Measurements from ENCODE around the gene MOB1A.
"Not testable (repeated sequence)": the region's sequence is repeated elsewhere in the genome, so short reads cannot be mapped to it uniquely, and the experiment has no call there.

MOB1A gene

DNA sequence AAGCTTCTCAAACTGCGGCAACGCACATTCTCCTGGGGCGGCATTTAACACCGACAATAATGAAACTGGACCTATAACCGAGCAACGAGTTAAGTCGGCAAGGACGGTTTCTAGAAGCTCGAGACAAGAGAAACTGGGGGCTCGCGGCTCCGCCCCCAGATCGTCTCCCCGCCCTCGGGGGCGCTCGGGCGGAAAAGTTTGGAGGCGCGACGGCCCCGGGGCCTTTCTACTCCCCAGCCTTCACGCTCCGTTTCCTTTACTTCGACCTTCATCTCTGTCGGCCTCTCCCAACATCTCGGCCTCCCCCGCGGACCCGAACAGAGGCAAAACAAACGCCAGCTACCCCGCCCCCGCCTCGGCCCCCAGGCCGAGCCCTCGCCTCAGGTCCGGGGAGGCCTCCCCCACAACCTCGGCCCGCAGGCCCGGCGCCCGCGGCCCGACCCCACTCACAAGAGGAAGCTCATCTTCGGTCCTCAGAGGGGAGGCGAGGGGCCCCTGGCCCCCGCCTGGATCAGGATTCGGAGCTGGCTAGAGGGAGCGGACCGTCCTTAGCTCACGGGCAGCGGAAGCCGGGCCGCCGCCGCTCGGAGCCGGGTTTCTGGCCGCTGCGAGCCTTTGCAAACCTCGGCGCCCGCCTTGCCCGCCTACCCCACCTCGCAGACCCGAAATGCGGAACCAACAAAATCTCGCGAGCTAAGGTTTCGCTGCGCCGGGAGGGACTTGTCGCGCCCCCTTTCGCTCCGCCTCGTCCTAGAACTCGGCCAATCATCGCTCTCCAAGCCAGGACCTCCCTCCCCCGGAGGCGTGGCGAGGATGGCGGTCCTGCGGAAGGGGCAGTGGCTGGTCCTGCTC is at the start of gene MOB1A:
Gene MOB1A (minus strand): TSS at position 669 of the 852 bp plus-strand sequence. CDS start 205 bp downstream, at position 464.
- in situ Hi-C loops (cut with MboI; ENCODE audit: low sequenced_read_pairs), result no loop called here

DNA sequence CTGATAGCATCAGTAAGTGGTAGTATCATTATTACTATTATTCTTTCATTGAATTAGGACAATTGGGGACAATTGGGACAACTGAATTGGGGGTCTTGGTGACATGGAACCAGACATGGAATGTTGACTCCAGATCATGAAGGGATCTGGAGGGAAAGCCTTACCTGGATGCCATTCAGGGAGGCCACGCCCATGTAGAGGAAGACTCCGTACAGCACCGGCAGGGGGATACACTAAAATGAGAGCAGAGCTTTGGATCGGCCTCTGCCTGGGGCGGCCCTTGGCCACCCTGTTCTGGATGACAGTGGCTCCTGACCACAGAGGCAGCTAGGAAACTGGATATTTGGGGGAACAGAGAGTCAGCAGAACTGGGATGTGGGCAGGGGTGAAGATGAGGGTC is 49.0 kb upstream of the MOB1A start:
- in situ Hi-C loops (cut with MboI; ENCODE audit: low sequenced_read_pairs), result no loop called here

DNA sequence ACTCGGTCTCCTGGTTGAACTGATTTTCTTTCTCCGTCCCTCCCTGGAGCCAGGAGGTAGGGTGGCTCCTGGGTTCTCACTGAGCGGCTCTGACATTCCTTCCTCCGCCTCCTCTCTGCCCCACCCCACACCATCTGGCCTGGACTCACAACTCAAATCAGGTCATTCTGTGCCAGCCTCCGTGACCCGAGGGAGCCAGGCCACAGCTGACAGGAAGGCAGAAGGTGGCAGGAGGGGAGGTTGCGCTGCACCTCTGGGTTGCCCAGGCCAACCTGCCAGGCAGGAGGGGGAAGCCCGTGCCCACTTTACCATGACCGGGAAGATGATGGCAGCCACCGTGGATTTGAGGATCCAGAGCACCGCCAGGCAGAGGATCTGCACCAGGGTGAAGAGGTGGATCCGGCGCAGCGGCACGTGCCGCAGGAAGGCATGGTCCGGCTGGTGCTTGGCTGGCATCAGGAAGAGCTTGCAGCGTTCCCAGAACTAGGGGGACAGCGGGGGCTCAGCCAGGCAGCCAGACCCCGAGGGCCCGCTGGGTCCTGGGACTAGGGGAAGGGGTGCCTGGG is 48.1 kb upstream of the MOB1A start:
- in situ Hi-C loops (cut with MboI; ENCODE audit: low sequenced_read_pairs), result no loop called here

DNA sequence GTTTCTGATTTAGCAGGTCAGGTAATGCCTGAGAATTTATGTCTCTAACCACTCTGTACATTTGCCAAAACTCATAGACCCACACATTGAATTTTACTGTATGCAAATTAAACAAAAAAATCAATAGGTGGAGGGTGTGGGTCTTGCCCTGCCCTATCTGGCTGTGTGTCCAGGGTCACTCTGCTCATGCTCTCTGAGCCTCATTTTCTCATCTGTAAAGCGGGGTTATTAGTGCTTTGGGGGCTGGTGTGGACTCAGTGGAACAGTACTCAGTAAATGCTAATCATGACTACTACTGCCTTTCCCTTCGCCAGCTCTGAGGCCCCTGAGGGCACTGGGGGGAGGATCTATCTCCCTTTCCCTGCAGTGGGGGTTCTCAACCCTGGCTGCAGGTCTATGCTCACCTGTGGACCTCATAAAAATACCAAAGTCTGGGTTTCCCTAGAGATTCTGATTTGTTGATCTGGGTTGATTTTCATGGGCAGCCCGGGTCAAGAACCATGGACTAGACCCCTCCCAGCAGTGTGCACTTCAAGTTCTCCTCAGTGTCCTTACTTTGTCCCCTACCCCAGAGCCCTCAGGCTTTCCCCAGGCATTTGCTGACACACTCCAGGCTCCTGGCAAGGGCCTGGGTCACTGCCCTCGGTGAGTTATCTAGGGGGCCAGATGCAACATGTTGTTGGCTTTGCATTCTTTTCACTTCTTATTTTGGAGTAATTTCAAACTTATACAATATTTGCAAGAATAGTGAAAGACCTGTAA is 47.2 kb upstream of the MOB1A start:
- in situ Hi-C loops (cut with MboI; ENCODE audit: low sequenced_read_pairs), result no loop called here

DNA sequence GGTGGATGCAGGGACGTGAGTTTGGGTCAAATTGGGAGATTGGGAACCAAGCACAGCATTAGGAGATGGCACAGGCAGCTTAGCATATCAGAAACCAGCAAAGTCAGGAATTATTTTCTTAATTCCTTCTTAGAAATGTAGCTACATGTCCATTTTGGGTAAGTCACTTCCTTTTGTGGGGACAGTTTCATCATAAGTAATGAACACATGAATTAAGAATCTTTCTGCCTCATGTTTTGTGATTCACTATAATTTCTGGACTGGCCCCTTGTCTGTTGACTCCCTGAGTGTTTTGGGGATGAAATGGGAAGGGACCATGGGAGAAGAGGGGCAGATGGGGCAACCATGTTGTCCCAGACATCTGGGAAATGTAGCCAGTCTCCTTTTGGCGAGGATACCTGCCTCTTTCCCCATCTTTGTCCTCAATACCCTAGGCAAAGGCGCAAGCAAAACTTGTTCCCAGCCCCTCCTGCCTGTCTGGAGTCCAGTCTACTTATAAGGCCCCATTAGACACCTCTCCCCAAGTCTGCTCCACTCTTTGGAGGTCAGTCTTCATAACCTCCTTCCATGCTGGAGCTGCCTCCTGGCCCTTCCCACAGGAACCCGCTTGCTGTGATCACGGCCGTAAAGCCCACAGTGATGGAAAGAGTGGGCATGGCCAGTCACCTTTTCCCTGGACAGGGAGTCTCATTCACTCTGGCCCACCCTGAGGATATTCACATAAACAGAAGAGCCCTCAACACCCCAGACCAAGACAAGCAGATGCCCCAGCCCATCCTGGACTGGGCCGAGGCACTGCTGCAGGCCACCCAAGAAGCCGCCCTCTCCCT is 45.5 kb upstream of the MOB1A start:
- in situ Hi-C loops (cut with MboI; ENCODE audit: low sequenced_read_pairs), result no loop called here

DNA sequence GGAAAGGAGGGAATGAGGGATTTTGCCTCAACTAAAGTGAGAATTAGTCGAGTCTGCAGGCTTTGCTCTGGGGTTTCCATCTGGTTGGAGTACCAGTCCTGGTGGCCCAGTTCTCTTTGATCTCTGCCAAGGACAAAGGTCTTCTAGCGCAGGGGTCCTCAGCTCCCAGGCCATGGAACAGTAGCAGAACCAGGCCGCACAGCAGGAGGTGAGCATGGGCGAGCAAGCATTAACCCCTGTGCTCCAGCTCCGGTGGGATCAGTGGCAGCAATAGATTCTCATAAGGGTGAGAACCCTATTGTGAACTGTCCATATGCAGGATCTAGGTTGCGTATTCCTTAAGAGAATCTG is 43.6 kb upstream of the MOB1A start:
- in situ Hi-C loops (cut with MboI; ENCODE audit: low sequenced_read_pairs), result no loop called here

DNA sequence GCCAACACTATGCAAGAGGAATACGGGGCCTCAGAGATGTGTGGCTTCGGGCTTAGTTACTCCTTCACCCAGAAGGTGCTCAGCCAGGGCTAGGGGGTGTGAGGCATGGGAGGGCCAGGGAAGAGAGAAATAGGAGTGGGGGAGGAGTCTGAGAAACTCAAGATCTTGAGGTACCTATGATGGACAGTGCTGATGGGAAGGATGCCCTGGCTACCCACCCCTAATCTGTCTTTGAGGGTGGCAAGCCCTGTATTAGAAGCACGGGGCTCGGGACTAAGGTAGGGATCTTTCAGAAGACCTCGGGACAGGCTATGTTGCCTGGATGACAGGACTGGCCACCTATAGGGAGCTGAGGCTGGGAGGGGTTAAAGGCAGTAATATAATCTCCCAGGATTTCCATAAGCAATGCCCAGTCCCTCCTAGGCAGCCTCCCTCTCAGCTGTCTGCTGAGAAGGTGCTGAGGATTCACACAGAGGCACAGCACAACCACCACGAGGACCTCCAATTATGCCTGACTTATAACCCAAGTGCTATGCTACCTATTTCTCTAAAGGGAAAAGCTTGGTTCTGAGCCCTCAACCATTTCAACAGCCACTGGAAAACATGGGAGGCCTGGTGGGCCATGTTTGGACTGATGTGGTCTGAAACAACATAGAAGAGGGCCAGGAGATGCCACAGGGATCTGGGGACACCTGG is 43.1 kb upstream of the MOB1A start:
- in situ Hi-C loops (cut with MboI; ENCODE audit: low sequenced_read_pairs), result no loop called here

DNA sequence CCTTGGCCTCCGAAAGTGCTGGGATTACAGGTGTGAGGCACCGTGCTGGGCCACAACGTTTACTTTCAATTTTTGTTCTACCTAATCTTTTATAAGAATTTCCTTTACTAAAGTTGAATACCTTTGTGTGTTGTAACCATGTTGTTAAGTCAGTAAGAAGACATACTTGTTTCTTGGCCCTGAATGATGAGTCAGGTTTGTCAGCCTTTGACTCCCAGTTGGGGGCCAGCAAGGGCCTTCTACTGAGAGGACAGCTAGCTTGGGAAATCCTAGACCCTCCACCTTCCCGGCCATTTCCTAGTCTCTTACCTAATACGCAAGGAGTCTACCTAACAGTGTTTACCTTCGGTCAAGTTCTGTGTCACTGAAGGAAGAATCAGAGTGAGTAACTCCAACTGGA is 42.4 kb upstream of the MOB1A start:
- in situ Hi-C loops (cut with MboI; ENCODE audit: low sequenced_read_pairs), result no loop called here

DNA sequence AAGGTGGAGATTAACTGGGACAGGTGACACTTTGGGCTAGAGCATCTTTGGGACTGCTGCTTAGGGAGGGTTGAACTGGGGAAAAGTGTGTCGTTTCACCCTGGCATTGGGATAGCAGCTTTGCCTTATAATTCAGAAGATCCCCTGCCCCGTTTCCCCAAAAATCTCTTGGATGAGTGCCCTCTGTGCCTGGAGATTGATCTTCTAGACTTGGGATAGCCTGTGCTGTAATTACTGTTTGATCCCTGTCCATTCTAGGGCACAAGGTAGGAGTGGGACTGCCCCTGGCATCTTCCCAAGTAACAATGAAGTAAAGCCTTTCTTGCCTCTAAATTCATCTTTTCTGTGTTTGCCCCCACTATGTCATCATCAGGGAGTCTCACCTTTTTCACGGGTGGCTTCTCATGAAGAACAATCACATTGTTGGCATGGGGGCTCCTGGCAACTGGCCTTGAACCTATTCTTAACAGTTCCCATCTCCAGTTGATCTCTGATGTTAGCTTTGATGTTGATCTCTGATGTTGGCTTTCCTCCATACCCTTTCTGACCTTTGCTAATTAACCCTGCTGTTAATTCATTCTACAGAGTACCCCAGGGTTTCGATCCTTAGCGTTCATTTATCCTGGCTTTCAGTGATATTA is 41.3 kb upstream of the MOB1A start:
- in situ Hi-C loops (cut with MboI; ENCODE audit: low sequenced_read_pairs), result no loop called here

DNA sequence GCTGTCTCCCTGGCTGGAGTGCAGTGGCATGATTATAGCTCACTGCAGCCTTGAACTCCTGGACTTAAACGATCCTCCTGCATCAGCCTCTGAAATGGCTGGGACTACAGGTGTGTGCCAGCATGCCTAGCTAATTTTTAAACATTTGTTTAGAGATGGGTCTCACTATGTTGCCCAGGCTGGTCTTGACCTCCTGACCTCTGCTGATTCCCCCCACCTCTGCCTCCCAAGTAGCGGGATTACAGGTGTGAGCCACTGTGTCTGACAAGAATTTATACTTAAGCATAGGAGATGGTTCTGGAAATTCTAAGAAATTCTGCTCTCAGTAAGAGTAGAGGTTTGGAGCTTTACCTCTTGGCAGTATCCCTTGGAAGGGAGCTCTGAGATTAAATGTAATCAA is 38.0 kb upstream of the MOB1A start:
- in situ Hi-C loops (cut with MboI; ENCODE audit: low sequenced_read_pairs), result no loop called here

DNA sequence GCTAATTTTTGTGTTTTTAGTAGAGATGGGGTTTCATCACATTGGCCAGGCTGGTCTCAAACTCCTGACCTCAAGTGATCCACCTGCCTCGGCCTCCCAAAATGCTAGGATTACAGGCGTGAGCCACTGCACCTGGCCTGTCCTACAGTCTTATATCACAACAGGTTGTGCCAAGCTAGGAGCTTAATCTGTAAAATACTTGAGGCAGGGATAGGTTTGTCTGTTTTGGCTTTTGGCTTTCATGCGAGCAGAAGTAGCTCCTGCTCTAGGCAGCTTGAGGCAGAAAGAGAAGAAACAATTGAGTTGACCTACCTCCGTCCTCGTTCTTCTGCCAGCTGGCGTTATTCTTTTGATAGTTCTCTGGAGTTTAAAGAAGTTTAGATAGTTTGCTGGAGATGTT is 37.1 kb upstream of the MOB1A start:
- in situ Hi-C loops (cut with MboI; ENCODE audit: low sequenced_read_pairs), result not testable (repeated sequence)

DNA sequence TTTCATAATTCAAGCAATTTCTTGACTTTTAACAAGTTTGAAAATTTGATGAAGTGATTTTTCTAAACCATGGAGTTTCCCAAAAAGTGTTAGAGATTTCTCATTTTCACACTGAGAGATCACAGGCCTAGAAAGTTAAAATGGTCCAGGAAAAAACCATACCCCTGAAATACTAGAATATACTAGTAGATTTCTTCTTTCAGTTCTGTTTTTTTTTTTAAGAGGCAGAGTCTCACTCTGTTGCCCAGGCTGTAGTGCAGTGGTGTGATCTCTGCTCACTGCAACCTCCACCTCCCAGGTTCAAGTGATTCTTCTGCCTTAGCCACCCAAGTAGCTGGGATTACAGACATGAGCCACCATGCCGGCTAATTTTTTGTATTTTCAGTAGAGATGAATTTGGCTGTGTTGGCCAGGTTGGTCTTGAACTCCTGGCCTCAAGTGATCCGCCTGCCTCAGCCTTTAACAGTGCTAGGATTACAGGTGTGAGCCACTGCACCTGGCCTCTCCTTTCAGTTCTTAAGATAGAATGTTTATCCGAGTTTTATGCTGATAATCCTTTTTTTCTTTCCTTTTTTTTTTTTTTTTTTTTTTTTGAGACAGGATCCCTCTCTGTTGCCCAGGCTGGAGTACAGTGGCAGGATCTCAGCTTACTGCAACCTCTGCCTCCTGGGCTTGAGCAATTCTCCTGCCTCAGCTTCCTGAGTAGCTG is 34.2 kb upstream of the MOB1A start:
- in situ Hi-C loops (cut with MboI; ENCODE audit: low sequenced_read_pairs), result no loop called here

DNA sequence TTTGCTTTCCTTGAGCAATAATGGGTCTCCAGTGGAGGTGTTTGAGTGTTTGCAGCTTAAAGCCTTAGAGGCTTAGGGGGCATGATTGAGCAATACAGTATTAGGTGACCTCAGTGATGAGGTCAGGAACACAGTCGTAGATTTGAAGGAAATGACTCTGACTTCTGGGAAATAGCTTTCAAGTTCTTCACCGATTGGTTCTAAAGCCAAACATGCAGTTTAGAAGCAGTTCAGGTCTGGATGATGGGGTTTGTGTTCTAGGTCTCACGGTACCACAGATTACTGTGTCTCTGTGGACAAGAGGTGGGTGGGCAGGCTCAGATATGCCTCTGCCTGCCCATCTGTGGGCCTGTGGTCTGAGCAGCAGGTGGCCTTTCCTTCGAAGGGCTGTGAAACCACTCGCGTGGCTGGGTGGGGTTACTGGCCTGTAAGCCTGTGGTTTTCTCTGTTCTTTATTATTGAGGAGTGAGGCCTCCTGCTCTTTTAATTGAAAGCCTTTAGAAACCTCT is 27.6 kb upstream of the MOB1A start:
- in situ Hi-C loops (cut with MboI; ENCODE audit: low sequenced_read_pairs), result no loop called here

DNA sequence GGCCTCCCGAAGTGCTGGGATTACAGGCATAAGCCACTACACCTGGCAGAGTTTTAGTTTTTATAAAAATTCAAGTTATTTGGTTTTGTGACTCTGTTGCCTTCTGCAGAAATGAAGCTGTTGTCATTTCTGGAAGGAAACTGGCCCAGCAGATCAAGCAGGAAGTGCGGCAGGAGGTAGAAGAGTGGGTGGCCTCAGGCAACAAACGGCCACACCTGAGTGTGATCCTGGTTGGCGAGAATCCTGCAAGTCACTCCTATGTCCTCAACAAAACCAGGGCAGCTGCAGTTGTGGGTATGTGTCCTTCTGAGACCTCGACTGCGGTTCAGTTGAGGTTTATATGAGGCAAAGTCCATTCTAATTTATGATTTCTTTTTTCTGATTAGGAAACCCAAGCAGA is 26.9 kb upstream of the MOB1A start:
- in situ Hi-C loops (cut with MboI; ENCODE audit: low sequenced_read_pairs), result no loop called here

DNA sequence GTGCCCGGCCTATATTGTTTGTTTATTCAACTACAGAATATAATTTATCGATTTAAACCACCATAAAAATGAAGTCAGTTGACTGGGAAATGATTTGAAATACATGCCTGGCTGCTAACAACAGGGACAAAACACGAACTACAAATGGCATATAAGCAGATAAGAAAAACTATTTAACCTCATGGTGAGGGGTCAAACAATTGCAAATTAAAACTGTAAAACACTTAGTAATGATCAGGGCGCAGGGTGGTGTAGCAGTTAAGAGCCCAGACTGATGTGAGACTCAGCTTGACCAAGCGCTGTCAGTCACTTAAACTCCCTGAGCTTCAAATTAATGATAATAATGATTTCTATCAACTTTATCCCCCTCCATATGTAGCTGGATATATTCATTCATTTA is 26.4 kb upstream of the MOB1A start:
- in situ Hi-C loops (cut with MboI; ENCODE audit: low sequenced_read_pairs), result no loop called here

DNA sequence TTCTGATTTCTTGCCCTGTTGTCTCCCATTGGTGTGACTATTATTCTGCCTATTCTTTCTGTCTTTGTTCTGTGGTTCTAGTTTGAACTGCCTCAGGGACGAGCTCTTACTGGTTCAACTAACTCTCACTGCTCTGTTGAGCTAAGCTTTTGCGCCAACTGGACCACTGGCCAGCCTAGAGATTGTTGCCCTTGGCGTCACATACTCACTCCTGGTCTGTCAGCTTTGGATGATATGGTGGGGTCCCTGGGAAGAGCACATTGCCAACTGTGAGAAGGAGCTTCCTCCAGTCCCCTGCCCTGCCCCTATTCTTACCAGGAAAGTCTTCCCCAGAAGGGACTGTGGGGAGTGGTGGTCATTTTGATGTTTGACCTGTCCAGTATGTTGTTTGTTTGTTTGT is 25.8 kb upstream of the MOB1A start:
- in situ Hi-C loops (cut with MboI; ENCODE audit: low sequenced_read_pairs), result no loop called here

DNA sequence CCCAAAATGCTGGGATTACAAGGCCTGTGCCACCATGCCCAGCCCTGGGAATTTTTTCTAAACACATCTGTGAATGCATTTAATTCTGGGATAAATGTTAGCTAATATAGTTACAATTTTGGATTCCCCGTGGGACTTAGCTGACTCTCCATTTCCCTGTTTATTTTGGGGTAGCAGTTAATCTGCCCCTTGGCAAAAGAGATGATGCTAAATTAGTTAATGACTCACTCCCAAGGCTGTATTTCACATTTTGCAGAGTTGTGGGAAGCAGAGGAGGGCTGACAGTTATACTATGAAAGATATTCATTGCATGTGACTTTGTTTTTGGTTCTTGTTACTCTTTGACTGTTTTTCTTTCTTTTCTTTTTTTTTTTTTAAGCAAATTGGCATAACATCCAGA is 22.9 kb upstream of the MOB1A start:
- in situ Hi-C loops (cut with MboI; ENCODE audit: low sequenced_read_pairs), result no loop called here

DNA sequence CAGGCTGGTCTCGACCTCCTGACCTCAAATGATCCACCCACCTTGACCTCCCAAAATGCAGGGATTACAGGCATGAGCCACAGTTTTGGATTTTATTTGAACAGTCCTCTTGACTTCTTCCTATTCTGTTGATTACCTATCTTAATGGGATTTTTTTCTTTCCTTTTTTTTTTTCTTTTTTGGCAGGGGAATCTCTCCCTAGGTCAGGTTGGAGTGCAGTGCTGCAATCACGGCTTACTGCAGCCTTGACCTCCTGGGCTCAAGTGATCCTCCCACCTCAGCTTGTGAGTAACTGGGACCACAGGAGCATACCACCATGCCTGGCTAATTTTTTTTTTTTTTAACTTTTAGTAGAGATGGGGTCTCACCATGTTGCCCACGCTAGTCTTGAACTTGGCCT is 22.5 kb upstream of the MOB1A start:
- in situ Hi-C loops (cut with MboI; ENCODE audit: low sequenced_read_pairs), result no loop called here

DNA sequence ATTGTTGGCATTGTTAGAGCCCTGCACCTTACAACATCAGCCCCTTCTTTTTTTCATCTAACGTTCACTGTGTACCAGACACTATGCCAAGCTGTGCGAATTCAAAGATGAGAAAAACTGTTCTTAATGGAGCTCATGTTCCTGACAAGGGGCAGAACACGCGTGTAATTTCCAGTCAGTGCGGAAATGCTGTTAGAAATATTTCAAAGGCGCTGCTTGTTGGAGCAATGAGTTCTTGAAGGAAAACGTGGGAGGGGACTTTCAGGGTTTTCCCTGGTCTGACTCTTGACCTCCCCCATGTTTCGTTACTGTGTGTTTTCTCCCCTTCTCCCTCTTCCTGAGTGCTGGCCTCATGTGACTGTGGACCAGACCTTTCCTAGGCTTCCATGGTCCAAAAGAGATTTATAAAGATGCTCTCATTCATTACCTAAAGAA is 21.2 kb upstream of the MOB1A start:
- in situ Hi-C loops (cut with MboI; ENCODE audit: low sequenced_read_pairs), result no loop called here

All from HL-60/S4 treated with retinoic acid at 250 ng/mL for 4 days and 3 days (cell line).